GM12878 (cell line): ENCODE results near the gene SAMD4A. TPM values are rescaled to one million over a fixed set of nuclear protein-coding genes. Genes with fewer than 3 reads are reported as not detected.

Source experiments
- ATAC-seq: fragments of 200-7000 bp; cut with Tn5 transposase; 3 replicates; pipeline ENCODE4 v1.9.1; 2020; ENCODE audit warnings: mild to moderate bottlenecking, moderate library complexity
- BruUV-seq: library from RNA; stranded (reverse); fragments of 400-500 nt; replicated peaks from 2 replicates; lab custom pipeline; 2021; lab: Mats Ljungman, UMichigan
- CTCF ChIA-PET: fragments of 300-600 bp; sonication (Branson Sonifier 250); formaldehyde crosslinking; extraction: SDS; loops from one replicate; lab custom pipeline; 2021; ENCODE audit warnings: inconsistent platforms; lab: Yijun Ruan, JAX
- POLR2A ChIA-PET: fragments of 350-600 bp; formaldehyde crosslinking; extraction: SDS; loops from one replicate; lab custom pipeline; 2021; ENCODE audit warnings: inconsistent platforms; lab: Charles Lee
- RAD21 ChIA-PET: fragments of 300-600 bp; sonication (Branson Sonifier 250); formaldehyde crosslinking; loops from one replicate; lab custom pipeline; 2023; ENCODE audit warnings: antibody characterized with exemption; ENCODE audit not compliant: unreplicated experiment; lab: Charles Lee
- SMC1A ChIA-PET: fragments of 300-600 bp; sonication (Branson Sonifier 250); formaldehyde crosslinking; loops from one replicate; lab custom pipeline; 2023; ENCODE audit not compliant: unreplicated experiment, uncharacterized antibody; lab: Charles Lee
- DNase-seq: peaks from one replicate; pipeline ENCODE4 v3.0.0-alpha.2; 2011; ENCODE audit warnings: low read depth, low spot score
- FAIRE-seq: peaks from 3 replicates; lab custom pipeline; 2011; peaks lifted over from hg19 to GRCh38; lab: Jason Lieb, UNC
- H2AFZ ChIP-seq: 2 replicates; pipeline ENCODE4 v1.6.0; 2011; ENCODE audit warnings: low read depth, low read length, control low read depth; ENCODE audit not compliant: control insufficient read depth
- H3K27ac ChIP-seq: 2 replicates; pipeline ENCODE4 v1.5.1; 2011; ENCODE audit warnings: control low read depth; ENCODE audit not compliant: control insufficient read depth, insufficient read depth
- H3K27me3 ChIP-seq, 2 experiments: replicated peaks in 1 of 2; 2 replicates each; pipeline versions ENCODE4 v1.6.0 to v1.6.1; 2011; ENCODE audit warnings: low read length in 1 of 2; ENCODE audit not compliant: control insufficient read depth in 2 of 2, insufficient read depth in 2 of 2
- H3K36me3 ChIP-seq, 2 experiments: 2 replicates each; pipeline ENCODE4 v1.5.1; 2011; ENCODE audit warnings: low read length in 1 of 2; ENCODE audit not compliant: control insufficient read depth in 2 of 2, insufficient read depth in 2 of 2
- H3K4me1 ChIP-seq: 2 replicates; pipeline ENCODE4 v1.6.1; 2011; ENCODE audit warnings: mild to moderate bottlenecking, low read length, moderate library complexity, mixed read lengths; ENCODE audit not compliant: control insufficient read depth, insufficient read depth
- H3K4me2 ChIP-seq: 2 replicates; pipeline ENCODE4 v1.6.0; 2011; ENCODE audit warnings: control low read depth; ENCODE audit not compliant: control insufficient read depth, insufficient read depth
- H3K4me3 ChIP-seq: fragments of 200-600 bp; sonication (generic); 2 replicates; pipeline ENCODE4 v1.5.1; 2016
- H3K79me2 ChIP-seq: 2 replicates; pipeline ENCODE4 v1.6.0; 2011; ENCODE audit warnings: low read length; ENCODE audit not compliant: control insufficient read depth, insufficient read depth
- H3K9ac ChIP-seq: 2 replicates; pipeline ENCODE4 v1.8.0; 2011; ENCODE audit warnings: low read length, control low read depth, mixed read lengths; ENCODE audit not compliant: control insufficient read depth, insufficient read depth
- H3K9me3 ChIP-seq: replicated peaks from 3 replicates; pipeline ENCODE4 v1.5.1; 2011; ENCODE audit warnings: mild to moderate bottlenecking, low read length; ENCODE audit not compliant: control insufficient read depth, insufficient read depth
- H4K20me1 ChIP-seq: 2 replicates; pipeline ENCODE4 v1.6.0; 2011; ENCODE audit not compliant: control insufficient read depth, insufficient read depth
- CEBPZ ChIP-seq: fragments of 150-350 bp; IDR thresholded peaks from 2 replicates; pipeline ENCODE4 v1.6.1; 2016; ENCODE audit warnings: low read depth, low read length
- CHD1 ChIP-seq: IDR thresholded peaks from 2 replicates; pipeline ENCODE4 v1.6.1; 2012; ENCODE audit warnings: low read depth, low read length, improper control_type of control experiment
- HDGF ChIP-seq: fragments of 450-650 bp; IDR thresholded peaks from 2 replicates; pipeline ENCODE4 v1.6.1; 2016; ENCODE audit warnings: antibody characterized with exemption
- RBBP5 ChIP-seq: fragments of 200-600 bp; sonication (generic); conservative IDR thresholded peaks from 2 replicates; pipeline ENCODE4 v1.6.1; 2016
- ZBED1 ChIP-seq: IDR thresholded peaks from 2 replicates; pipeline ENCODE4 v1.6.1; 2016; ENCODE audit warnings: borderline replicate concordance
- WGBS: methylation state at CpG from one replicate; pipeline ENCODE4 v1.1.6; 2016; ENCODE audit warnings: low lambda C conversion rate; ENCODE audit not compliant: insufficient replicate concordance, insufficient coverage; ENCODE audit errors: missing lambda C conversion rate; 5-methylcytosine and 5-hydroxymethylcytosine counted together
- in situ Hi-C: fragments of 300-500 bp; cut with MboI; formaldehyde crosslinking; loops from 9 replicates; pipeline ENCODE4 v1.14.3; 2018; ENCODE audit warnings: mixed read lengths
- intact Hi-C: fragments of 100-400 bp; cut with micrococcal nuclease; formaldehyde crosslinking; loops from one replicate; pipeline ENCODE4 v1.14.2; 2022; ENCODE audit not compliant: unreplicated experiment
- polyA plus RNA-seq, 11 experiments: library from polyadenylated mRNA; depleted of rRNA in 4 of 11; unstranded in 6 of 11; stranded (reverse) in 5 of 11; fragments of >200 nt; fragmentation: Nextera tagmentation in 4 of 11; fragmentation: Illumina TruSeq in 1 of 11; extraction: Ambion mirVana in 4 of 11; extraction: Trizol in 1 of 11; gene quantifications; 1 replicate in 1 of 11; 2 replicates in 10 of 11; pipeline versions ENCODE4 v1.2.1 to v1.2.3, GENCODE V29; 2011 to 2016; ENCODE audit warnings: inconsistent platforms in 2 of 11, missing spikeins in 2 of 11, low read depth in 1 of 11
- total RNA-seq, 4 experiments: library from RNA; depleted of rRNA in 3 of 4; stranded (reverse); fragments of >200 nt in 3 of 4; fragmentation: Illumina TruSeq in 1 of 4; extraction: Trizol in 1 of 4; gene quantifications; 2 replicates each; pipeline versions ENCODE4 v1.2.1 to v1.2.3, GENCODE V29; 2013 to 2021

Gene SAMD4A
- total and polyA plus RNA-seq, 10 of the 15 experiments (the other 5 are each of a cell fraction or from before 2014, with no cell fraction given), result 0.05 to 0.56 (median 0.31) TPM

- TF ChIP-seq CEBPZ, result no peak
Measured at GRCh38 chr14:54662491-54663133, 95.7 kb downstream of the SAMD4A start (continued).

GRCh38 chr14:54664961-54665360 lies 98.0 kb downstream of the SAMD4A start:
- 50% methylated on average over 2 of the region's 2 CpGs for WGBS
- H3K4me3 ChIP-seq, result no peak overlapping the region
- no peak overlapping the region for H3K4me2 ChIP-seq
- ChIA-PET CTCF (no interaction called here), RAD21 (no interaction called here)
- no peak for FAIRE-seq
- no peaks in the 10 kb centered on the region for H3K36me3 ChIP-seq
- in situ Hi-C loops, result no loop called here
- no peak for TF ChIP-seq RBBP5
- no peak for TF ChIP-seq HDGF
- no peak for TF ChIP-seq ZBED1
- TF ChIP-seq CHD1, result no peak
- TF ChIP-seq, all 136 proteins: peak for 0
- Histone ChIP-seq H4K20me1 (no peaks in the 10 kb centered on the region), H3K4me1 (no peaks in the 10 kb centered on the region), H3K79me2 (no peaks in the 10 kb centered on the region), H2AFZ (no peak overlapping the region), H3K27me3 (no peaks in the 10 kb centered on the region), H3K9ac (no peak overlapping the region), H3K27ac (no peak overlapping the region), H3K9me3 (no peaks in the 10 kb centered on the region)
- POLR2A ChIA-PET, result no interaction called here
- SMC1A ChIA-PET, result no interaction called here
- DNase-seq, result no peak
- no peak for ATAC-seq
- BruUV-seq, result no TSS peak
- intact Hi-C loops, result no loop called here
